ENCODE measurements around the gene HRH1. TPM values are rescaled to one million over a fixed set of nuclear protein-coding genes. Genes with fewer than 3 reads are reported as not detected.

HRH1 gene
- total RNA-seq, 4 donors from 2014 or later: 2.0 to 9.7 (median 8.0) TPM

DNA sequence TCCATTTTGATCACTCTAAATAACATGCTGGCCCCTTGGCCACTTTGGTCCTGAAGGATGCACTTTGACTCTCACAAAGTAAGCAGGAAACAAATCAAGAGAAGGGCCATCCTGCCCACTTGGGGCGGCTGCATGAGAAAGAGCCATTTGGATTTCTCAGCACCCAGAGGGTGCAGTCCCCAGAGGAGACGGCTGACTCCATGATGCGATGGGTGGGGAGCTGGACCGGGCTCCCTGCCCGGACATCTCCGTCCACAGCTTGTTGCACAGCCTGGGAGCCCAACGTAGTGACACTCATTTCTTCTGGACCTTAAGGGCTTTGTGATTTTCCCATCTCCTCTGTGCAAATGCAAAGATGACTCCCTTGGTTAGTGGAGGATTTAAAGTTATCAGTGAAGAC lies 4.0 kb upstream of the HRH1 start:
- Histone ChIP-seq H3K36me3 (no peaks in the 10 kb centered on the region), H3K27ac (no peak overlapping the region), H3K27me3 (peaks cover 15% of the 10 kb centered on the region), H3K4me1 (peaks cover 0 to 20% (median 6%) of the 10 kb centered on the region in 4 donors), H3K4me3 (no peak overlapping the region), H3K9me3 (no peaks in the 10 kb centered on the region)
- DNase-seq: no peak
- TF ChIP-seq CTCF (IDR thresholded peaks at IDR 0.05) (no peak), EP300 (IDR thresholded peaks at IDR 0.05; ENCODE audit: low read depth) (no peak), POLR2A (IDR thresholded peaks at IDR 0.05) (no peak), POLR2AphosphoS5 (IDR thresholded peaks at IDR 0.05) (no peak)
- WGBS, 2 donors (ENCODE audit: low coverage in 1 of 2): 83% methylated on average over 7 of the region's 7 CpGs; no CpG with 5 or more reads in 1 of the 2 donors
- in situ Hi-C loops (cut with MboI; ENCODE audit: low pct_ligation_motif_present in 1 of 4, low pct_unique_long_range_greater_than_20kb in 1 of 4, low sequenced_read_pairs in 3 of 4) (no loop called here), intact Hi-C loops (cut with DNase I; ENCODE audit: low total_unique reads) (loop anchor here (10.0 kb wide), 1 partner anchor 185 kb away; no protein-coding TSS in a partner anchor)

- WGBS, 2 donors (ENCODE audit: low coverage in 1 of 2): 60% methylated on average over 2 of the region's 2 CpGs; no CpG with 5 or more reads in 1 of the 2 donors
- Histone ChIP-seq H3K9me3 (no peaks in the 10 kb centered on the region), H3K4me1 (peaks cover 0 to 24% (median 9%) of the 10 kb centered on the region in 4 donors), H3K4me3 (no peak overlapping the region), H3K27me3 (peaks cover 21% of the 10 kb centered on the region), H3K36me3 (no peaks in the 10 kb centered on the region), H3K27ac (peak overlapping the region in 1 of 4 donors; percentile 4)
- no peak for DNase-seq
- intact Hi-C loops (cut with DNase I; ENCODE audit: low total_unique reads) (loop anchor here (10.0 kb wide), 1 partner anchor 182 kb away; no protein-coding TSS in a partner anchor), in situ Hi-C loops (cut with MboI; ENCODE audit: low pct_ligation_motif_present in 1 of 4, low pct_unique_long_range_greater_than_20kb in 1 of 4, low sequenced_read_pairs in 3 of 4) (no loop called here)
- TF ChIP-seq CTCF (IDR thresholded peaks at IDR 0.05): no peak
- no peak for TF ChIP-seq POLR2AphosphoS5 (IDR thresholded peaks at IDR 0.05)
Measured at GRCh38 chr3:11152301-11152700, 2.0 kb upstream of the HRH1 start.

GRCh38 chr3:11154953-11155325 lies 646 bp downstream of the HRH1 start:
- no peak for TF ChIP-seq CTCF (IDR thresholded peaks at IDR 0.05)
- TF ChIP-seq POLR2AphosphoS5 (IDR thresholded peaks at IDR 0.05): no peak
- no peak for TF ChIP-seq POLR2A (IDR thresholded peaks at IDR 0.05)
- no peak for TF ChIP-seq EP300 (IDR thresholded peaks at IDR 0.05; ENCODE audit: low read depth)
- intact Hi-C loops (cut with DNase I; ENCODE audit: low total_unique reads): loop anchor here (2.0 to 10.0 kb wide), 2 partner anchors 134 to 180 kb away; no protein-coding TSS in a partner anchor
- Histone ChIP-seq H3K27ac (peak overlapping the region; percentile 38 to 62 (median 46)), H3K27me3 (peaks cover 21% of the 10 kb centered on the region), H3K4me3 (peak overlapping the region; percentile 38 to 62 (median 44)), H3K4me1 (peaks cover 0 to 35% (median 9%) of the 10 kb centered on the region in 4 donors), H3K36me3 (no peaks in the 10 kb centered on the region), H3K9me3 (no peaks in the 10 kb centered on the region)
- 4% methylated on average over 10 of the region's 10 CpGs; no CpG with 5 or more reads in 1 of the 2 donors for WGBS, 2 donors (ENCODE audit: low coverage in 1 of 2)
- no peak for DNase-seq
- in situ Hi-C loops (cut with MboI; ENCODE audit: low pct_ligation_motif_present in 1 of 4, low pct_unique_long_range_greater_than_20kb in 1 of 4, low sequenced_read_pairs in 3 of 4): no loop called here

- no peaks in the 10 kb centered on the region for H3K36me3 ChIP-seq
- peak overlapping the region; percentile 38 to 62 (median 44) for H3K4me3 ChIP-seq
- peak; percentile 74 for DNase-seq
- no peaks in the 10 kb centered on the region for H3K9me3 ChIP-seq
- peaks cover 21% of the 10 kb centered on the region for H3K27me3 ChIP-seq
- in situ Hi-C loops (cut with MboI; ENCODE audit: low pct_ligation_motif_present in 1 of 4, low pct_unique_long_range_greater_than_20kb in 1 of 4, low sequenced_read_pairs in 3 of 4): no loop called here
- peak; percentile 59 to 70 (median 66) for TF ChIP-seq CTCF (IDR thresholded peaks at IDR 0.05)
- TF ChIP-seq EP300 (IDR thresholded peaks at IDR 0.05; ENCODE audit: low read depth): no peak
- 17 to 27% methylated on average over 2 to 8 of the region's 8 CpGs for WGBS, 2 donors (ENCODE audit: low coverage in 1 of 2)
- peaks cover 0 to 36% (median 9%) of the 10 kb centered on the region in 4 donors for H3K4me1 ChIP-seq
- peak overlapping the region; percentile 38 to 62 (median 46) for H3K27ac ChIP-seq
- intact Hi-C loops (cut with DNase I; ENCODE audit: low total_unique reads): loop anchor here (2.0 to 10.0 kb wide), 2 partner anchors 133 to 179 kb away; no protein-coding TSS in a partner anchor
Measured at GRCh38 chr3:11155341-11156025, 1.2 kb downstream of the HRH1 start.
